GM19043 (cell line): ENCODE results near the gene OR51L1.
"Not testable (repeated sequence)": the region's sequence is repeated elsewhere in the genome, so short reads cannot be mapped to it uniquely, and the experiment has no call there.

ENCODE experiments used
- ATAC-seq: cut with Tn5 transposase; IDR thresholded peaks from one replicate; pipeline ENCODE4 v1.9.1; 2021; ENCODE audit warnings: low read depth; ENCODE audit not compliant: unreplicated experiment

OR51L1 gene, protein sequence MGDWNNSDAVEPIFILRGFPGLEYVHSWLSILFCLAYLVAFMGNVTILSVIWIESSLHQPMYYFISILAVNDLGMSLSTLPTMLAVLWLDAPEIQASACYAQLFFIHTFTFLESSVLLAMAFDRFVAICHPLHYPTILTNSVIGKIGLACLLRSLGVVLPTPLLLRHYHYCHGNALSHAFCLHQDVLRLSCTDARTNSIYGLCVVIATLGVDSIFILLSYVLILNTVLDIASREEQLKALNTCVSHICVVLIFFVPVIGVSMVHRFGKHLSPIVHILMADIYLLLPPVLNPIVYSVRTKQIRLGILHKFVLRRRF

DNA sequence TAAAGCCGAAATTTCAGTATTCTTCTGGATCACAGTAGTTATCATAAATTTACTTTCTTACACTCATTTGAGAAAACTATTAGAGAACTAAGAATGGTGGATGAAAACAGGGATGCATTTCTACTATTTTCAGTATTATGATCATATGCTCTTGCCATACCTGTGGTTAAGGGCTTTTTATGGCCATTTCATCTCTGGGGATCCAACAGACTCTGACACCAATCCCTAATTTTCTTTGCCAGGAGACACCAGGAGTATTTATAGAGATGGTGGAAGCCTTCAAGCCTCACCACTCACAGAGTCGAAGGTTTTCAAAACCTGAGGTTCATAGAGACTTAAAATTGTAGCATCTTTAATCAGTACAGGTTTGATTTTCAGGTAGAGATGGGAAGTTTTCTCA is at the start of gene OR51L1:
Gene OR51L1, plus strand, starts transcription at position 301 of the 400 bp plus-strand sequence. CDS start 4,132 bp downstream, outside the sequence.
- ATAC-seq = no peak

DNA sequence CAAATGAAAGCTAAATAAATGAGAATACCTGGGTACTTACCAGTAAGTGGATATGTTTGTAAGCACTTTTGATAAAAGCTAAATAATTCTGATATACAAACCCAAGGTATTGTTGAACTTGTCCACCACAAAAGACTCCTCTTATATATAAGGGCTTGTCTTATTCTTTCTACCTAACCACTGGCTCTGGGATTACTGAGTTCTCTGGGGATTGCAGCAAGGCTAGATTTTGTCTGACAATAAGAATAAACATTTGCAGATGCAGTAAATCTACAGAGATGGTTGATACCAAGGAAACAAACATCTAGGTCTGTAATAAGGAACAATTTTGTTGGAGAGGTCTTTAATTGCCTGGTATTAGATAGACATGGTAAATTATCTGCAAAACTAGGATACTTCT is 47.1 kb upstream of the OR51L1 start, which contains the start of gene OR51A4:
Gene OR51A4, minus strand, starts transcription at position 101 of the 400 bp plus-strand sequence. CDS start 505 bp downstream, outside the sequence.
- ATAC-seq = no peak

DNA sequence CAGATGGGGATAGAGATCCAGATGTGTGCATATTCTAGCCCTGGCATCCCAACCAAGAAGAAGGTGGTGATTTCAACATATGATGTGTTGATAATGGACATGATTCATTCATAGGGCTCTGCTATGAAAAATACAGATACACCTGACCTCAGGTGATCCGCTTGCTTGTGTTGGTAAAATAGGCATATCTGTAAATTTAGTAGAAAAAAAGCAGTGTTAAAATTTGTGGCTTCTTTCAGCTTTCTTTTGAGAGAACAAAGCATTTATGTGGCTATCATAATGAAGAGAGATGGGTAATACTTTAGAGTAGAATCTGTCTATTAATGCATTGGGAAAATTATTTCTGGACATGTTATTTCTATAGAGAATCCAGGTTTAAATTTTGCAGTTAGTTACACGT is 39.0 kb upstream of the OR51L1 start, which contains the start of gene OR51A2:
Gene OR51A2, minus strand, starts transcription at position 101 of the 400 bp plus-strand sequence. Its CDS starts 0 bp downstream, at position 101.
- ATAC-seq = not testable (repeated sequence)

DNA sequence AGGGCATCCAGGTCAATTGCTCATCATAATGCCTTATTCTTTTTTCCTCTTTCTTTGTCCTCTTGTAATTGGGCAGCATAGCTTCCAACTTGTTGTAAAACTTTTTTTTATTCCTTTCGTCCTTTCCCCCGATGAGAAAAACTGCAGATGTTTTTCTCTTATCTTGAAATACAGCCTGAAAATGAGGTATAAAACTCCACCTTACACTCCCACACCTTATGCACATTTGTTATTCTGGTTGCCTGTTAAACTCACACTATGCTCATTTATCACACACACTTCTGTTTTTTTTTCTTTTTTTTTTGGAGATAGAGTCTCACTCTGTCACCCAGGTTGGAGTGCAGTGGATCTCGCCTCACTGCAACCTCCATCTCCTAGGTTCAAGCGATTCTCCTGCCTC is 37.3 kb upstream of the OR51L1 start:
- ATAC-seq = no peak

DNA sequence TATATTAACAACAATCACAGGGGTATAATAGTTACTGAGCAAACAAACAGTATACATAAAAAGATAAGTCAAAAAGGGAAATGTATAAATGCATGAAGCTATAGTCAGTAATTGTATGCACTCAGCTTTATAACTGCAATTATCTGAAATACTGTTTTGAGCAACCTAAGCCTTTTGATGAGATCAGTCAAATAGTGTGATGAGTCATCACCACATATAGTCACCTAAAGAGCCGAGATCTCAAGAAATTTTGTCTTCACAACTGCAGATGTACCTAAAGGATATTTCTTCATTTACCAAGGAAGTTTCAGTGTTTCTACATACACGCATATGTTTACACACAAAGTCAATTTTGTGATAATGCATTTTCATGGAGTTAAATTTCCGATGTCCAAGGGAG is 33.8 kb upstream of the OR51L1 start:
- no peak for ATAC-seq

DNA sequence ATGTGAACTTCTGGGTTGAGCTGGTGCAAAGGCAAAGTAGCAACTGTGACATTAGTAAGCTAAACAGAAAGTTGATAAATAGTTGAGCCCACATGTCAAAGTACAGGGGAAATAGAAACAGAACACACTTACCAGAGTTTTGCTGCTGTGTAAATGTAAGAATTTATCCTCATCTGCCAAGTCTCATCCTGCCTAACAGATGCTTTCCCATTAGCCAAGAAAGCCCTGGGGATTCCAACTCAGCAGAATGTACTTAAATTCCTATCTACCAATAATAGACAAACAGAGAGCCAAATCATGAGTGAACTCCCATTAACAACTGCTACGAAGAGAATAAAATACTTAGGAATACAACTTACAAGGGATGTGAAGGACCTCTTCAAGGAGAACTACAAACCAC is 31.8 kb upstream of the OR51L1 start:
- ATAC-seq = no peak

DNA sequence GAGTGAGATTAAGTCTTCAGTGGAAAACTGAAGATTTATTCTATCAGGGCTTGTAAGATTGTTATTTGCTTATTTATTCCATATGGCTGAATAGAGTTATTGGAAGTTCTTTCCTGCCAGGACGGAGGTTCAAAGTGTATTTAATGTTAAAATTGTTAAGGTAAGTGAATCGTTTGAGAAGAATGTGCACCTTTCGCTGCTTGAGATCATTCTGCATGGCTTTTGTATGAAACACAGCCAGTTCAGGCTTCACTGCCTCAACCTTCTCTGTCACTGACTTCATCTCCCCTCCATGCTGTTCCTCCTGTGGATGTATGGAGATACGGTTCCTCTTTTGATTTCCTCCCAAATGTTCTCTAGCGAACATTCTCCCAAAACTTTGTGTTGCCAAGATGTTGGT is 19.2 kb upstream of the OR51L1 start:
- no peak for ATAC-seq

DNA sequence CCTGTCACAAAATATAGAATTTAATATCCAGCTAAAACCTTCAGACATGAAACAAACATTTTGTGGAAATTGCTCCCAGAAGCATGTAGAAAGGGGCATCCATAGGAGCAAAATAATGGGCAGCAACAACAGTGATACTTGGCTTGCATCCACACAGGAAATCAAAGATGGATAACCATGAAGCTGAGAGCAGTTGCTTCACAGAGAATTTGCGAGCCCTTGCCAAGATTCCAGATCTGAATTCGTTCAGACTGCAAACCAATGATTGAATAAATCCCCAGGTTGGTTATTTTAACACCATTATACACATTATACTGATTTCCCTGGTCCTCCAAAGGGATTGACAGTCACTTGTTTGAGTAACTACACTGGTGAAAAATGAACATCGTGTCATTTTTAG is 15.6 kb upstream of the OR51L1 start:
- ATAC-seq = no peak

DNA sequence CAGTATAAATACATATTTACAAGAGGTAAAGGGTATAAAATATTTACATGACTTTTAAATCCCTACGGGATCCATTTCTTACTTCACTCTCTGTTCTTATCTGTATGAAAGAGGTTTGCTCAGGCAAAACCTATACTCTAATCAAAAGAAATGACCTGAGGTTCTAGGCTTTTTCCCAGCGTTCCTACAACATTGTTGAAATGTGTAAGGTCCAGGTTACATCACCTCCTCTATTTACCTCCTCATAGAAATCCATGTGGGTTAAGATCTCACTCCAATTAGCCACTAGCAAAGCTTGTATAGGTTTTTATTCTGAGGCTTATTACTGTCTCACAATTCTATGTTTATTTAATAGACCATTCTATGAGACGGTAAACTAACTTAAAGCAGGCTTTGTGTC is 12.0 kb upstream of the OR51L1 start:
- ATAC-seq = no peak

DNA sequence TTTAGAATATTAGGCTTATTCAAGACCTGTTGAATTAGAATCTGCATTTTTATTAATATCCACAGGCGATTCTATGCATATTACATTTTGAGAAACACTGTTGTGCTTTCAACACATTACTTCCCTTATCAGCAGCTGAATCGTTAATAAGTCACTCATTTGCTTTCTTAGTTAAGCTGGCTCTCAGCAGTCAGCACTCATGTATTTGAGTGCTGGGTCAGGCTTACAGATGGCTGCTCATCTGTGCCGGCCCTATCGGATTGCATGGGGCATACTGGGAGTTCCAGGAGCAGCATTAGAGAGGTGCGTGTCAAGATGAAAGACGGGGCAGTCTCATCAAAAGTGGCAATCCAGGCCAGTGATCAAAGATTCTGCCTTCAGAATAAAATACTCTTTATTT is 10.8 kb upstream of the OR51L1 start:
- no peak for ATAC-seq

DNA sequence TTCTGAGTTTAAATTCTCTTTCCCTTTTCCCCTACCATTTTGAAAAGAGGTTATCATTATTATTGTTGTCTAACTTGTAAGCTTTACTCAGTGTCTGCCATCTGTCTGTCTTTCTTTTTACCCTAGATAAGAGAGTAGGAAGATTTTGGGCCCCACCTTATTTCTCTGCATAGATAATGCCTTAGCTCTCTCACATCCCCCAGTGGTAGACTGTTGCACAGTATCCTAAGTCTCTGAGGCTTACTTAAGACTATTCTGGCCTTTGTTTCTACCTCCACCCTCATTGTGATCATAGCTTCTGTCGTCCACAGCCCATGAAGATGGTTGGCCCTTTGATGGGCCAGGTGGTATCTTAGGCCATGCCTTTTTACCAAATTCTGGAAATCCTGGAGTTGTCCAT is 3.6 kb upstream of the OR51L1 start:
- ATAC-seq = no peak

DNA sequence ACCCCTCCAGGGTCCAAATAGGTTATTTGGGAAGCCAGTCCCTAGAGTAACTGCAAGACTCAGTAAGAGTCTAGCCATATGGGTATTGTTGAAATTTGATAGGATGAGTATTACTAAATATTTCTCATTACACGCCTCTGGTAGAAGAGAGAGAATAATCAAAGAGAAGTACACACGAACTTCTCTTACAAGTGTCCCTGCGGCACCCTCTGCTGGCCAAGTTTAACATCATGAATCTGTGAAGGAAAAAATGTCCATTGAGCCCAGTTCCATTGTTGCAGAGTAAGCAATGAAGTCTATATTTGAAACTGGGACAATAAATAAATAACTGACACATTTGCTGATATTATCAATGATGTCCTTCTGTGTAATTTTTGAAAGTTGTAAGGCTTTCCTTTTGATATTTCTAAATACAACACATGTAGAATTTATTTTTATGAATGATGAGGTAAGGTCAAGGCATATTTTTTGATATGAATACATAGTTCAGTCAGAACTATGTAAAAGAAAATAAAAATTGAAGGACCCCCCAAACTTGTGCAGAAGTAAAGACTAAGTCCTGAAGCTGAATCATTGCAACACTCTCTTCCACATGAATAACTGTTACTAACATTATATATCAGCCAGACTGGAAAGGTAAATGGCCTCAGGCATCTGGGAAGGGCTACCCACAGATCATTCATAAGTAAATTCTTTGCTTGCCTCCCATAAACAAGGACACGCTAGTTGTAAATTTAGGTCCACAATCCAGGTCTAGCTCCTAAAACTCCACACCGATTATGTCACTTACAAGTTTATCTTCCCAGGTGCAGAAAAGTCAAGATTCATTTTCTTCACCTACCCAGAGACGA is 10.0 kb downstream of the OR51L1 start:
- ATAC-seq = no peak

DNA sequence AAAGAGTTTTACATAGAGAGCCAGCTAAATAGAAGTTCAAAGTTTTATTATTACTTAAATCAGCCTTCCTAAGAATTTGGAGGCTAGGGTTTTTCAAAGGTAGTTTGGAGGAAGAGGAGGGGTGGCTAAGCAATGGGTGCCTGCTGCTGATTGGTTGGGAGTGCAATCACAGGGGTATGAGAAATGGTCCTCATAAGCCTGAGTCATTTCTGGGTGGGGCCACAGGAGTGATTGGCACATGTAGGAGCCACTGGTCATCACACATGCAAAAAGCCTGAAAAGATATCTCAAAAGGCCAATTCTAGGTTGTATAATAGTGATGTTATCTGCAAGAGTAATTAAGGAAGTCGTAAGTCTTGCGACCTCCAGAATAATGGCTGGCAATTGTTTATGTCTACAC is 12.9 kb downstream of the OR51L1 start:
- no peak for ATAC-seq

DNA sequence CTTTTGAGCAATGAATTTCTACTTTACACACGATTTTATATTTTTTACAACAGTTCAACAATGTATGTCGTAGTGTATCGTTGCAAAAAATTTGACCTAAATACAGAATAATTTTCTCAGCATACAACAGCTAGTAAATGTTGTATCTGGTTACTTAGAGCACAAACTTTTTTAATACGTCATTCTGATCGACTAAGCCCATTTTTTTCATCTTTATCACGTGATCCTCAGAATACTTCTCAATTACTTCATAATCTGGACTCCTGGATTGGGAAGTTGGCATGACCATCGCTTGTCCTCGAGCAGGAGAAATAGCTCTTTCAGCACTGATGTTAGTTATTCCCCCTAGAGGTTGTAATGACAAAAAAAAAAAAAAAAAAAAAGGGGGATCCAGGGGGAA is 16.6 kb downstream of the OR51L1 start:
- ATAC-seq = no peak

DNA sequence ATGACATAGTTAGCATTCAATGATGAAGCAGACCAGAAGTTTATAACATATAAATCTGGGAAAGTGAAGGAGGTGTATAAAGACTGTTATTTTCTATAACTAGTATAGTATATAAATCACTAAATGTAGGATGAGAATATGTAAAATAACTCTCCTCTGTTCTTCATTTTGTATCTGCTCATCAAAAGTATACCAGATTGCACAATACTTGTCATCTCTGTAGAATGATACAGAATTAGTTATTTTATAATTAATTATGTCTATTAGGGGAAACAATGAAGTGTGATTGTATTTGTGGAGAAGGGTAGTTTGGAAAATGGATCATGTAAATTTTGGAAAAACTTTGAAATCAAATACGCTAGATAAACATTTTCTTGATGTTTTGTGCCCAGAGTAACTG is 18.4 kb downstream of the OR51L1 start:
- ATAC-seq = no peak

DNA sequence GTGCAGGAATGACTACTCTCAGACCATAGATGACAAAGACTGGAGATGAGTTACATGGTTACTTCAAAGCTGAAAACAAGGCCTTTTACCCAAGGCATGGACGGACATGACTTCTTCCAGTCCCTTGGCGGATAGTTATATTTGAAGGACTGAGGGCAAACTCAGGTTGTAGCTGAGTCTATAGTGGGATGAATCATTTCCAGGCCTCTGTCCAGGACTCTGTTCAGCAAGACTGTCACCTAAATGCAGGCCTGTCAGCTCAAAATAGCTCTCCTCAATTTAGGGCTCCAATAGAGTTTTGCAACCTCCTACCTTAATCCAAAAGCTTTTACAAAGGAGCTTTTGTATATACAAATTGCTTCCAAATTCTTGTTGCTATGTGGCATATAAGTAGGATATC is 27.3 kb downstream of the OR51L1 start:
- no peak for ATAC-seq

DNA sequence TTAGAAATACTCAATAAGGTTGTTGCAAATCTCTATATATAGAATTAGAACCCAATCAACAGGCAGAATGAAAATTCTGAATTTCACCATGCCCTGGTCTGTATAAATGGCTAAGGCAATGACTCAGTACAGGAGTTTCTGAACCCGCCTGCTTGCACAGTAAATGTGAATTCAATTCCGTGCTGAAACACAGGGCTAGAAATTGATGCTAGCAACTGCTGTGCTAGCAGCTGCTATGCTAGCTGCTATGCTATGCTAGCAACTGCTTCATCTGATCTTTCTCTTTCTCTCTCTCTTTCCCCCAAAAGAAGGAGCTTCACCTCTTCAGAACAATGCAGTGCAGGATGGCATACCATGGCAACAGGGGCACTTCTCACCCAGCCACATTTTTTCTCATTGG is 42.0 kb downstream of the OR51L1 start:
- no peak for ATAC-seq

DNA sequence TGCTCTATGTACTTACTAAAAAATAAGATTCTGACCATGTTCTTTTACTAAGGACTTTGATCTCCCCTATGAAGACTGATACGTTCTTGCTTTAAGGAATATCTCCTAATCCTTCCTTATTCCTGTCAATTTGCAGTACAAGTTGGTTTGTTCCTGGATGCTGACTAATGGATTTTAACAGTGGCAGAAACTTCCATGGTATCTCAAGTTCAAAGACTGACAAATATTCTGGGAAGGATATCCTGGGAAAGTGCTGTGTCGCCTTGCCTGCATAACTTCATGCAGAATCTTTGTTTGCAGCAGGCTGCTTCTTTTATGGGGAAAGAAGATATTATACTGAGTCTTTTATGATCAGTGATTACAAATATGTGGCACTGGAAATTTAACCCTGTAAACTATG is 43.3 kb downstream of the OR51L1 start:
- ATAC-seq = no peak

DNA sequence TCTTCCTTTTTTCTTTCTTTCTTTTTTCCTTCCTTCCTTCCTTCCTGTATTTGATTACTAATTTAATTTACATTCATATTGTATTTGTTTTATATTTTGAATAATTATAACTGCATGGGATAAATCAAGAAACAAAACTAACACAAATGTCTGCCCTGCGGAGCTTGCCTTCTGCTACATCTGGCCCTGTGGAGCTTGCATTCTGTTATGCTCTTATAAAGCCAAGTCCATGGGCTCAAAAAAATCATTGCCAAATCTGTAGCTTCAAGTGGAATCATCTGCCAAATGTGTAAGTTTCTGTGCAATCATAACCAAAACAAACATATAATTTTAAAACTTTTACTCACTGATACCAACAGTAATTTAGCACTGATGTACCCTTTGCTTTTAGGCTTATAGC is 43.7 kb downstream of the OR51L1 start:
- no peak for ATAC-seq

DNA sequence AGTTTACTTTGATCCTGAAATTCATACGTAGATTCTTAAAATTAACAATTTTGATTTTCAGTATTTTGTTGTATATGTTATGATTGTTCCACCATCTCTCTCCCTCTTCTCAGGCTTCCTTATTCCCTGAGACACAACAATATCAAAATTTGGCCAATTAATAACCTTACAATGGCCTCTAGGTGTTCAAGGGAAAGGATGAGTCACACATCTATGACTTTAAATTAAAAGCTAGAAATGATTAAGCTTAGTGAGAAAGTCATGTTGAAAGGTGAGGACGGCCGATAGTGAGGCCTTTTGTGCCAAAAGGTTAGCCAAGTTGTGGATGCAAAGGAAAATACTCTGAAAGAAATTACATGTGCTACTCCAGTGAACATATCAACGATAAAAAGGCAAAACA is 46.2 kb downstream of the OR51L1 start:
- ATAC-seq = no peak

DNA sequence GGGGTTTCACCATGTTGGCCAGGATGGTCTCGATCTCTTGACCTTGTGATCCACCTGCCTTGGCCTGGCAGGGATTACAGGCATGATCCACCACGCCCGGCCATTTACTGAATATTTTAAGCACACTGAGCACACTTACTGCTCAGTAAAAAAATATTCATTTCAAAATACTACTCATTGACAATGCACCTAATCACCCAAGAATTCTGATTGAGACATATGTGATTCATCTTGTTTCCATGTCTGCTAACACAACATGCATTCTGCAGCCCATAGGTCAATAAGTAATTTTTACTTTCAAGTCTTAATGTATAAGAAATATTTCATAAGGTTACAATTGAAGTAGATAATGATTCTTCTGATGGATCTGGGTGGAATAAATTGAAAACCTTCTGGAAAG is 47.4 kb downstream of the OR51L1 start:
- no peak for ATAC-seq

DNA sequence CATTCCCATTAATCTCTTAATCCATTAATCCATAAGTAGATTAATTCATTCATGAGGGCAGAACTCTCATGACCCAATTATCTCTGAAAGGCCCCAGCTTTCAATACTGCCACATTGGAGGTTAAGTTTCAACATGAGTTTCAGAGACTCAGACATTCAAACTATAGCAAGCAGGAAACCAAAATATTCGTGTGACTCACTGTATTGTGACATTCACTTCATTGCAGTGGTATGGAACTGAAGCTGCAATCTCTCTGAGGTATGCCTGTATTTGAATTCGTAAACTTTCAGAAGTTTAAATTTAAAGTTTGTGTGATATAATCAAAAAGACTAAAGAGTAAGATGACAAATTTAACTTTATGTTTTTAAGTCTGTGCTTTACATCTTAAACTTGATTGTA is 48.7 kb downstream of the OR51L1 start:
- no peak for ATAC-seq
